GM20000 (cell line): Measurements from ENCODE around the gene LRRC27.

Experiments used
- DNase-seq: peaks from one replicate; pipeline ENCODE4 v3.0.0; 2012; ENCODE audit warnings: low spot score
- TF ChIP-seq, protein P1 (sequence below): IDR thresholded peaks from 2 replicates; pipeline ENCODE4 v1.5.1; 2012; ENCODE audit warnings: mild to moderate bottlenecking, control low read depth; ENCODE audit errors: extremely low read depth, missing control alignments

The LRRC27 gene

DNA sequence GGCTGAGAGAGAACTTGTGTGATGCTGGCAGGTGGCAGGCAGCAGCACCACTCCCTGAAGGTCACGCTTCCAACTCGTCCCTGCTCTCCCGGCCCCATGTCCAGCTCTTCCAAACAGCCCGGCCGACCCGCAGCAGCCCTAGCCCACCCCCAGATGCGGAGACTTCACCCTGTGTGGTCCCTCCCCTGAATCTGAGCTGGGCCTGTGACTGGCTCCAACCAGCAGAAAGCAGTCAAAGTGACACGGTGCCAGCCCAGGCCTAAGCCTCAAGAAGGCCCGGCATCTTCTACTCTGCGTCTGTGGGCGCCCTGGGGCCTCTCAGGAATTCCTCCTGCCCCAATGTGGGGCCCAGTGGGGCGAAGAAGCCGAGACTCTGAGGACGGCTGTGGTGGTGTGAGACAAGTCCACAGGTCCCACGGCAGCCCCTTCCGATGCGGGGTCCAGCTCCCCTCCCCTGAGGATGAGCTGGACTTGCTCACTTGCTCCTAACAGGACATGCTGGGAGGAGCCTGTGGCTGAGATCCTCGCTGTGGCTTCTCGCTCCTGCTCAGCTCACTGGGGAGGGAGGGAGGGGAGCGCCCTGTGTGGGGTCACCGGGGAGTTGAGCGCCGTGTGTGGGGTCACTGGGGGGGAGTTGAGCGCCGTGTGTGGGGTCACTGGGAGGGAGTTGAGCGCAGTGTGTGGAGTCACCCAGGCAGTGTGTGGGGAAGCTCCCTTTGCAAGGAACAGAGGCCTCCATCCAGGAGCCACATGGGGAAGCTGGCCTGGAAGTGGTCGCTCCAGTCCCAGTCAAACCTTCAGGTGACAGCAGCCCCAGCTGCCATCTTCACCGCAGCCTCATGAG, 33.7 kb upstream of the LRRC27 start:
- TF ChIP-seq, protein P1, sequence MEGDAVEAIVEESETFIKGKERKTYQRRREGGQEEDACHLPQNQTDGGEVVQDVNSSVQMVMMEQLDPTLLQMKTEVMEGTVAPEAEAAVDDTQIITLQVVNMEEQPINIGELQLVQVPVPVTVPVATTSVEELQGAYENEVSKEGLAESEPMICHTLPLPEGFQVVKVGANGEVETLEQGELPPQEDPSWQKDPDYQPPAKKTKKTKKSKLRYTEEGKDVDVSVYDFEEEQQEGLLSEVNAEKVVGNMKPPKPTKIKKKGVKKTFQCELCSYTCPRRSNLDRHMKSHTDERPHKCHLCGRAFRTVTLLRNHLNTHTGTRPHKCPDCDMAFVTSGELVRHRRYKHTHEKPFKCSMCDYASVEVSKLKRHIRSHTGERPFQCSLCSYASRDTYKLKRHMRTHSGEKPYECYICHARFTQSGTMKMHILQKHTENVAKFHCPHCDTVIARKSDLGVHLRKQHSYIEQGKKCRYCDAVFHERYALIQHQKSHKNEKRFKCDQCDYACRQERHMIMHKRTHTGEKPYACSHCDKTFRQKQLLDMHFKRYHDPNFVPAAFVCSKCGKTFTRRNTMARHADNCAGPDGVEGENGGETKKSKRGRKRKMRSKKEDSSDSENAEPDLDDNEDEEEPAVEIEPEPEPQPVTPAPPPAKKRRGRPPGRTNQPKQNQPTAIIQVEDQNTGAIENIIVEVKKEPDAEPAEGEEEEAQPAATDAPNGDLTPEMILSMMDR: no peak
- DNase-seq: no peak

DNA sequence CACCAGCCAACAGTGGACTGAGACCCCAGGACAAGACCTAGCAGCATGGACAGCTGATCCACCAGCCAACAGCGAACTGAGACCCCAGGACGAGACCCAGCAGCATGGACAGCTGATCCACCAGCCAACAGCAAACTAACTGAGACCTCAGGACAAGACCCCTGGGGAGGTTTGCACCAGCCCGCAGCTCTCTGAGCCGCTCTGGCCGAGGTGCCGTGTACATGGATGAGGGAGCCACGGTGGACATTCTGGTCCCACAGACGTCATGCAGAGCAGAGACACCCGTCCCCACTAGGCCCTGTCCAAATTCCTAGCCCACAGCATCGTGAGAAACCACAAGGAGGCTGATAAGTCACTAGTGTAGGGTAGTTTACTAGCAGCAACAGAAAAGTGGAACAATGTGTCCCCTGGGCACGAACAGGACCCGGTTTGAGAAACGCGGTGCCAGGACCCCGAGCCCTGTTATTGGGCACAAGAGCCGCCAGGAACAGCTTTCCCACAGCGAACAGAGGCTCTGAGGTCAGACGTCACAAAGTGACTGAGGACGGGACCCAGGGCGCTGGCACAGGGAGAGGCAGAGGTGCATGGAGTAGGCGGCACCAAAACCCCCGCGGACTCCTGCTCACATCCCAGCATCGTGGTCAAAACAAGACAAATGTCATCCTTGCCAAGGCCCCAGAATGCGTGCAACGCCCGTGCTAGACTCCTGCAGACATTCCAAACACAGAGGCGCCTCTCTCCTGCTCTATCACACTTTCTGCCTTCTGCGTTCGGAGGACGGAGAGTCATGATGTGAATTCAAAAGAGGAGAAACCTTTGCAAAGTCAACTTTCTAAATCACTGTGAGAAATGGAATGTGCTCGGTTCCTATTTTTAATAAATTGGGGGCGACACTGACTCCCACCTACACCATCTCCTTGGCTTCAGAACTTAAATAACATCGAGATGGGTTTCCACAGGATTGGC, 32.3 kb upstream of the LRRC27 start:
- TF ChIP-seq, protein P1: no peak

DNA sequence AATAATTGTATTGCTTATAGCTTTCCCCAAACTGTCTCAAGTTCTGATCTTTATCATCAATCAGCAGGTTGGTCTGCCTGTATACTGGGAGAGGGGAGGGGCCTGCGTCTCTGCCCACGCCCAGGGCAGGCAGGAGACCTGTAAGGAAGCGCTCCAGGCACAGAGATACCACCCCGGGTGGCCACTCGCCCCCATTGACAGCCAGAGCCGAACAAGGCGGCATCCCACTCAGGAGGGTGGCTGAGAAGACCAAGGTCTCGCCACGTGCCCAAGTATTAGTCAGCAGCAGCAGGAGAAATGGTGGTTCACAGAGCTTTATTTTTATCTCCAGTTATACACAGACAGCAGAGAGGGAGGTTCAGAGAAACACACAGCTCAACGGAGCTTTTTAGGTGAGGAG, 31.4 kb upstream of the LRRC27 start:
- TF ChIP-seq, protein P1: no peak
- no peak for DNase-seq

More for the DNA sequence above, 32.3 kb upstream of the LRRC27 start:
- no peak for DNase-seq

DNA sequence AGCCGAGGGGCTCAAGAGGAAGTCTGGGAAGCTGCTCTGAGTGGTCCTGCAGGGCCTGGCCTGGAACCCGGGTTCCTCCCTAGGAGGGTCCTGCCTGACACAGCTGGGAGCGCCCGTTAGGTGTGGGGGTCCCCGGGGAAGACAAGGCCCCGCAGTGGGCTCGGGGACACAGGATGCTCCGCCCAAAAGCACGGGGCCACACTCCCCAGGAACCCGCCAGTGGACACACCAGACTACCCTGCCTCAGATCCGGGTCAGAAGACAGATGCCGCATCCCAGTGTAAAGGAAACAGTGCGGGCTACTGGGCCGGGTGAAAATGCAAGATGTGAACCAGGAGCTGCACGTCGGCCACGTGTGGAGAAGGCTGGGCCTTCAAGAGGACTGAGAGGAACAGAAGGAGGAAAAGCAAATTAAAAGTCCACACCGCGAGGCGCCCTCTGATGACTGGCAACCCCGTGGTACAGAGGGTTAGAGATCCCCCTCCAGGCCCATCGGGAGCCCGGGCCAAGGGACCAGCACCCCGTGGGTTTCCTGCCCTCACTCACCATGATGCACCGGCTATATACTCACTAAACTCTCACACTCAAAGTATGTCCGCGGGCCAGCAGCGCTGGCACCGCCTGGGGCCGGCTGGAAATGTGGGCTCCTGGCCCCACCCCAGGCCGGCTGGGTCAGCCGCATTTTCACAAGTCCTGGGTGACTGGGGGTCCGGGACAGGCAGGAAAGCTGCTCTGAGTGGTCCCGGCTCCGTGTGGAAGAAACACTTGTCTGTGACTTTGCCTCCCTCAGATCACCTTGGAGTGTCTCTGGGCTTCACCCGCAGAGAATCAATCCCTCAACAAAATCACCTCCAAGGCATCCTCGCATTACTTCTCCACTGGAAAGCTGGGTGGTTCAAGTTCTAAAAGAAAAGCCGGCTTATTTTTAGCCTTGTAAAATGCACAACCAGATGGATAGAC, 30.3 kb upstream of the LRRC27 start:
- DNase-seq: no peak
- TF ChIP-seq, protein P1: no peak

DNA sequence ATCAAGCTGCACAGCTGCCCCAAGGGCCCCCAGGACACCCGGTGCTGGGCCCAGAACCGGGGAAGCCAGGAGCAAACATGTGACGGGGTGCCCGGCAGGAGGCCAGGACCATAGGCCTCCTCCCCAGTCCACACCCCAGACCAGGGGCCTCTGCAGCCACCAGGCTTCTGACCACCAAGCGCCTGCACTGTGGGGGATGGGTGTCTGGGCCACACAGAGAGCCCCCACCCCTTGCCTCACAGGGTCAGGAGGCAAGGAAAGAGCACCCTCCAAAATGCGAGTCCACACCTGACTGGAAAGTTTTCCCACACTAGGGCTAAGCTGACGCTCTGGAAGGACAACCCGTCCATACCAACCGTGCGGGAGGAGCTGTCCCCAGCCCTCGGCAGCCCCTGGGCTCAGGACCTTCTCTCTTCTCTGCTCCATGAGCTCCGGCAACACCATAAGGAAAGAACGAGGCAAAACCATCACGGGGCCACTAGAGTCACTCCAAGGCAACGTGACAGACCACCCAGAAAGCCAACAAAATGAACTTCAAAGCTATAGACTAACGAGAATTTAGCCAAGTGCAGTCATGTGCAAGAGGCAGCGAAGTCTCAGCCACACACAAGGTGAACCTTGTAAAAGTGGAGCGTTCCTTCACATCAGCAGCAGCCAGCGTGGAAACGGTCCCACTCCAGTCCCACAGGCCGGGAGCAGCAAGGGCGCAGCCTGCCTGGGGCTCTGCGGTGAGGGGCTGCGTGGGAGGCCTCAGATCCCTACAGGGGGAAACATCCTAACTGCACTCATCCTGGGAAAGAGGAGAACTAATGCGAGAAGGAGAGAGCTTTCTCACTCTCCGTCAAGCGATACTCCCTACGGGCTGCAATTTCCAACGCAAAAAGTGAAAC, 29.3 kb upstream of the LRRC27 start:
- TF ChIP-seq, protein P1: no peak
- DNase-seq: no peak
